NCI-H2029 (cell line): ENCODE results near the gene RERE.
A peak's percentile ranks its signal among the peaks of the same experiment; 100 is the strongest.
"Not testable (repeated sequence)": the region's sequence is repeated elsewhere in the genome, so short reads cannot be mapped to it uniquely, and the experiment has no call there.

Experiments
- DNase-seq: peaks from one replicate; lab custom pipeline; 2025; lab: John Stamatoyannopoulos, UW

Gene RERE

DNA sequence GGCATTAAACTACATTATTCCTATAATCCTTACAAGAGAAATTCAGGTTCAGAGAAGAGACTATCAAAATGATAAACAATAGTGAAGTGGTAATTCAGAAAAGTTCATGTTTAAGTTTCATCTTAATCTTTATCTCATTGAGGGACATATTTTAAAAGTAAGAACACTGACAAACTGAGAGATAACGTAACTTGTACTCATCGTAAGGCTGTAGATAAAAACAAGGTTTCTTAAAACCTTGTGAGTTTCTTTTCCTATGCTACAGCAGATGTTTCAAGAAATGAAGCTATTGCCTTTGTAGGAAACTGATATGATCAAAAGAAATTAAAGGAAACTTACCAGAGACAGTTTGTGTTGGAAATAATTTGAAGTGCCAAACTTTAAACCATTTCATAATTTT, 65.0 kb downstream of the RERE start:
- DNase-seq, result no peak

DNA sequence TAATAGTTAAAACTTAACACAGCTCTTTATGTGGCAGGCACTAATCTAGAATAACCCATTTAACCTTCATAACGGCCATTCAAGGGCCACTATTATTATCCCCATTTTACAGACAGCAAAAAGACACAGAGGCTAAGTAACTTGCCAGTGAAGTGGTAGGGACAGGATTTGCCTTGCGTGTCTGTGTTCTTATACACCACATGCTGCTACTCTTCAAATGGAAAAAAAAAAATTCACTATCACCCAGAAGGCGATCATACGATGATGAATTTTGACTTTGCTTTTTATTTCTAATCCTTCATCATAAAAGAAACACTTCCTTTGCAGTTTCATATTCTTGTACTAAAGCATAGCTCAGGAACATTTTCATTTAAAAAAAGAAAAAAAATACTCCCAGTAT, 65.5 kb downstream of the RERE start:
- DNase-seq, result no peak

DNA sequence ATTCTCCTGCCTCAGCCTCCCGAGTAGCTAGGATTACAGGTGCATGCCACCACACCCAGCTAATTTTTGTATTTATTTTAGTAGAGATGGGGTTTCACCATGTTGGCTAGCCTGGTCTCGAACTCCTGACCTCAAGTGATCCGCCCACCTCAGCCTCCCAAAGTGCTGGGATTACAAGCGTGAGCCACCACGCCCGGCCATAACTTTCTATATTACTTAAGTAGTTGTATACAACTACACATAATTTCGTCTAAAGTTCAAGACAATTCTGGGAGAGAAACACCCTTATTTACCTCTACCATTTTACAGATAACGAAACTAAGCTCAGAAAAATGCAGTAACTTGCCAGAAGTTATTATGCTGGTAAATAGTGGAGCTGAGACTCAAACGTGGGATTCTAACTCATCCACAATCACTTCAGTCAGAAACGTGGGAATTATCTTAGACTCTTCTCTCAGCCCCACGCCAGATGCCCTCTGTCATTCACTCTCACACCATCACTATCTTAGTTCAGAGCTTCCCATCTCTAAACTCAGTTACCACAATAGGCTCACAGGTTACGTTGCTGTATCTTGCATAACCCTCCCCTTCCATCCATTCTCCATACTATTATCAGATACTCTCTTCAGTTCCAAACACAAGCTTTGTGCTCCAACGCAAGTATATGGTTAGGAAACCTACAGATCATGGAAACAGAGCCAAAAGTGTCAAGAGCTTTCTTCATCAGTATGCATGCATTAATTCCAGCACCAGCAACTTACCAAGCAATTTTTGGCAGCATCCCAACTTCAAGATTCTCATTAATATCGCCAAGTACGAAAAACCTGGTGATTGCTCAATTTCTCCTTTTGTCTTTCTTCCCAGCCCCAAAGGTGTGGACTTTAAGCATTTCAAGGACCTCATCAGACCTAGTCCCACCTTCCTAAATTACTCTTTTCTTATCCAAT, 69.3 kb downstream of the RERE start:
- DNase-seq, result no peak

GRCh38 chr1:8746554-8746953, 70.9 kb downstream of the RERE start:
- no peak for DNase-seq

GRCh38 chr1:8745749-8746390, 71.6 kb downstream of the RERE start:
- no peak for DNase-seq

DNA sequence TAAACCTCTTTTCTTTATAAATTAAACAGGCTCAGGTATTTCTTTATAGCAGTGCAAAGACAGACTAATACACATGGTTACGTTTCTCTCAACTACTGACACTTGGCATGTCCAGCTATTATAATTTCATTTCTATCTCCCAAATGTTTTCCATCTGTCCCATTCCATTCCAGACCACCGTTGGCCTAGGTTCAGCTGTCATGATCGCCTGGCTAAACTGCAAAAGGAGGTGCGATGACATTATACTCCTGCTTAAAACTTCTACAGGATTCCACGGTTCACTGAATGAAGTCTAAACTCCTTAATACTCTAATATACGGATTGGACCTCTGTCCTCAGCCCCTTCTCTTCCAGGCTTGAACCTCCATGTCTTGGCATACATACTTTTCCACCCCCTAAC, 72.1 kb downstream of the RERE start:
- no peak for DNase-seq

DNA sequence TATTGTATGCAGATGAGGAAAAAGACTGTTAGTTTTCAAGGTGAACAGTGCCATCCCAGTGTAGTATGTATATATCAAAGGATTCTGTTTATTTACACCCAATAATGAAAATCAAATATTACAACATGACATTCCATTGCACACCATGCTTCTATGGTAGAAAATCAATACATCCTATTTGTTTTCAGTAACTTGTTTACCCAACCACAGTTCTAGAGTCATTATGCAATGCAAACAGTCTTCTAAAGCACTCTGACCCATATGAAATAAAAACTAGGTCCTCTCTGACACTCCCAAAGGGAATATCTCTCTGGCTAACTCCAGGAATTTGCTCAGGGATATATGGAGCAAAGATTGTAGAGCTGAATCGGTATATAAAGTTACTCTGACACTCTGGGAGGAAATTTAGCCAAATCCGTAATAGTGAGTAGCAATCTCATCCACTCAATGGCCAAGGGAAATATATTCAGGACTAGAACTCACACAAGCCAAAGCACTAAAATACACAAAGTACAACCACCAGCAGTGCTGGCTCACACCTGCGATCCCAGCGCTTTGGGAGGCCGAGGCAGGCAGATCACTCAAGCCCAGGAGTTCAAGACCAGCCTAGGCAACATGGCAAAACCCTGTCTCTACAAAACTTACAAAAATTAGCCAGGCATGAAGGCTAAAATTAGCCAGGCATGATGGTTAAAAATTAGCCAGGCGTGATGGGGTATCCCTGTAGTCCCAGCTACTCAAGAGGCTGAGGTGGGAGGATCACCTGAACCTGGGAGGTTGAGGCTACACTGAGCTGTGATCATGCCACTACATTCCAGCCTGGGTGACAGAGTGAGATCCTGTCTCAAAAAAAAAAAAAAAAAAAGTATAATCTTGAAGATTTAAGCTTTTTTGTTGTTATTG, 75.2 kb downstream of the RERE start:
- no peak for DNase-seq

DNA sequence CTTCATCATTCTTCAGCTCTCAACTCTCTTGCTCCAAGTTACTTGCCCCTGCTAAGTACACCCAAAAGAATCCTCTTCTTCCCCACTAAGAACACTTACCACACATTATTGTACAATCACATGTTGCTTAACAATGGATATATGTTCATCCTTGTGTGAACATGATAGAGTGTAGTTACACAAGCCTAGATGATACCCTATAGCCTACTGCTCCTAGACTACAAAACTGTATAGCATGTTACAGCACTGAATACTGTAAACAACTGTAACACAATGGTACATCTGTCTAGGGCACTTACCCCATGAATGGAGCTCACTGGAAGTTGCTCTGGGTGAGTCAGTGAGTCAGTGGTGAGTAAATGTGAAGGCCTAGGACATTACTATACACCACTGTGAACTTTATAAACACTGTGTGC, 77.4 kb downstream of the RERE start:
- no peak for DNase-seq

DNA sequence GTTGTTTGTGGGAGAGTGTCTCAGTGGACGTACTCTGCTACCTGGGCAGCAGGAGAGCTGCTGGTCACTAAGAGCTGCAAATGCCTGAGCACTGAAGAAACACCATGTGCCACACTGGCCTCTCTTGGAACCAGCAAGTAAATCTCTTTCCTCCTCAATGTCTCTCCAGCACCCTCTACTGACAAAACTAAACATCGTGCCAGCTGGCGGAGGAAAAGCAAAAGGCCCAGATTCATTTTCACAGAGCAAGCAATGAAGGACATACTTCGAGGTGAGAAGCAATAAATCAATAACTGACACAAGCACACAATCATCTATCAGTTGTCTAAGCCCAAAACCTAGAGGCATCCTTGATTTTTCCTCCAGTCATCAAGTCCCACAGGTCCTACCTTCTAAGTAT, 78.1 kb downstream of the RERE start:
- no peak for DNase-seq

DNA sequence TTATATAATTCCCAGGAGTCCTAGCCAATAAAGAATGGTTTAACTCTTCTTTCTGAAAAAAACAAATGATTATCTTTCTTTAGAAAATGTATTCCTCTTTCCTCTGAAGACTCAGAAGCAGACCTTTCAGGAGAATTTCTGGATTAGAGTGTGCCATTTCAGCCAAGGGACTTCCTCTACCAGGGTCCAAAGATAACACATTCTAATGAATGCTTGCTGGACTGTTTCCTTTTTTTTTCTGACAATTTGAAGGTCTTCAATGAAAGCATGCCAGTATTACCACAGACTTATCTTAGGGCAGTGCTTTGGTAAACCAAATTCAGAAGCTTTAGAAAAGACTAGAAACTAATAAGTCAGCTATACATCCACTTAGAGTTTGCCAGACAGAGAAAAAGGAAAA, 80.5 kb downstream of the RERE start:
- no peak for DNase-seq

DNA sequence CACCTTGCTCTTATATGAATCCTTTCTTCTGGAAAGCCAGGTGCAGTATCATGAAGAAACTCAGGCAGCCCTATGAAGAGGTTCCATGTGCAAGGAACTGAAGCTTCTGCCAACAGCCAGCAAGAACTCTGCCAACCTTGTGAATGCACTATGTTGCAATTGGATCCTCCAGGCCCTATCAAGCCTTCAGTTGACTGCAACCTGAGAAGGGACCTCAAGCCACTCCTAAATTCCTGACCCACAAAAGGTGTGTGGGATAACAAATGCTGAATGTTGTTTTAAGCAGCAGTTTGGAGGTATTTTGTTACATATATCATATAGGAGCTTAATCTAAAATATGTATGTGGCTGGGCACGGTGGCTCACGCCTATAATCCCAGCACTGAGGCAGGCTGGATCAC, 84.0 kb downstream of the RERE start:
- DNase-seq, result peak; percentile 88

GRCh38 chr1:8731162-8731561, 86.3 kb downstream of the RERE start:
- DNase-seq, result no peak

GRCh38 chr1:8728464-8728863, 89.0 kb downstream of the RERE start:
- DNase-seq, result no peak

DNA sequence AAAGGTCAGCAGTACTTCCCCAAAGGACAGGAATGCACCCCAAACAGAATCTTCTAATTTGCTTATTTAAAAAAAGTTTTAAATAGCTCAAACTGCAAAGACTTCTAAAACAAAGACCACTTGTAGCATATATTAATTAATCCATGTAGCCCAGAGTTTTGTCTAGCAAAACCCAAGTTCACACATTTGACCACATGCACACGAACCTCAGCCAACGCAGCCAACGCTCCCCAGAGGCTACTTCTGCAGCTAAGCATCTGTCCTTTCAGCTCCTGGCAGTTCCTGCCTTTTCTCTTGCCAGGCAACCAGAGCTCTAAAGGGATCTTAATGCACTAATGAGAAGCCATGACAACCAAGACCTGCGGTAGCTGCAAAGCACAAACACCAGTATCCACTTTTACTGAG, 89.6 kb downstream of the RERE start:
- peak; percentile 63 for DNase-seq

- DNase-seq, result not testable (repeated sequence)
Measured at GRCh38 chr1:8727316-8727715, 90.1 kb downstream of the RERE start.

DNA sequence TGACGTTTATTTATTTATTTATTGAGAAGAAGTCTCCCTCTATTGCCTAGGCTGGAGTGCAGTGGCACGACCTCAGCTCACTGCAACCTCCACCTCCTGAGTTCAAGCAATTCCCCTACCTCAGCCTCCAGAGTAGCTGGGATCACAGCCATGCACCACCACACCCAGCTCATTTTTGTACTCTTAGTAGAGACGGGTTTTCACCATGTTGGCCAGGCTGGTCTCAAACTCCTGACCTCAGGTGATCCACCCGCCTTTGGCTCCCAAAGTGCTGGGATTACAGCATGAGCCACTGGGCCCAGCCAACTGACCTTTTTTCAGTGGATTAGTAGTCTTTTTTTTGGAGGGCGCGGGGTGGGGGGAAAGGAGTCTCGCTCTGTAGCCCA, 90.6 kb downstream of the RERE start:
- DNase-seq, result not testable (repeated sequence)

GRCh38 chr1:8723010-8723409, 94.4 kb downstream of the RERE start:
- DNase-seq, result no peak

GRCh38 chr1:8722366-8722765, 95.1 kb downstream of the RERE start:
- no peak for DNase-seq

DNA sequence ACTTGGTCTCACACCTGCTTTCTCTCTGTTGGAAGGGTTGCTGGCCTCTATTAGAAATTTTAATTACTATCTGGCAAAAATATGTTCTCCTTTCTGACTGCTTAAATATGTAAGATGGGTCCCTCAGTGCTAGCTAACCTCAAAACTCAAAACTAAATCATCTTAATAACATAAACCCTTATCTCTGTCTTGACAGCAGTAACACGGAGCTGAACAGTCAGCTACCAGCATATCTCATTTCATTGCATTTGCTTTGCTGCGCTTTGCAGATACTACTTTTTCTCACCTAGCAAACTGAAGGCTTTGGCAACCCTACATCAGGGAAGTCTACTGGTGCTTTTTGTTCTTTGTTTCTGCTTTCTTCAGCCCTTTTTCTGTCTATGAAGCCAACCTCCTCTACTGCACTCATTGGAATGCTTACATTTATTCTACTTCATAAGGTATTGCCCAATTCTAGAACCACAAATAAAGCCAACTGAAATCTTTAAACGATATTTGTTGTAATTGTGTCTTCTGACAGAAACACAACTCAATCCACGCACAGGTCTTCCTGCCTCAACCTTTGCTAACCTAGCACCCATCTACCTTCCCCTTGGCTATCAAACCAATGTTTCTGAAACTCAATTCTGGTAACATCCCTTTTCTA, 95.6 kb downstream of the RERE start:
- DNase-seq, result no peak

- no peak for DNase-seq
Measured at GRCh38 chr1:8720347-8720746, 97.1 kb downstream of the RERE start.

DNA sequence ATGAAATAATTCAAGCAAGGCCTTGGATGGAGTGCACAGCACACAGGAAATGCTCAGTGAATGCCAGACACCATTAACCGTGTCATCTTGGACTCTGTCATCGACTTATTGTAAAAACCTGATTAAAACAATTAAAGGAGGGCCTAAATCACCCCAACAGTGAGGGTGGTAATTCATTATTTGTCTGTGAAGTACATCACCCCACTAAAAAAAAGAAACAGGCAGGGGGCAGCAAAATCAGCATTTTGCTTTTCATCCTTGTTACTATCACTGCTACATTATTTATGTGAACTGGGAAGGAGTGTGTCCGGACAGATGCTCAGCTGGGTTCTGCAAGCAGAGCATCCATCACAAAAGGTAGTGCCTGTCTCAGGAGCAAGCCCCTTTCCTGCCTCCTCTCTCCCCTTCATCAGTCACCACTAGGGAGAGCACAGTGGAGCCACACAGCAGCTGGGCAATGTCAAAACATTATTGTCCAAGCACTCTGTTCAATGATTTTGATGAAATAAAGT, 98.5 kb downstream of the RERE start:
- no peak for DNase-seq

GRCh38 chr1:8717148-8717547, 100.3 kb downstream of the RERE start:
- no peak for DNase-seq
